Fibroblast of lung (primary cell): ENCODE measurements around the gene THBS4. TPM values are rescaled to one million over a fixed set of nuclear protein-coding genes. Genes with fewer than 3 reads are reported as not detected.

ENCODE experiments used
- DNase-seq, 2 donors: peaks; one replicate each; pipeline versions ENCODE4 v3.0.0 to v3.0.0-alpha.2; 2010; ENCODE audit warnings: low read depth in 2 of 2
- H2AFZ ChIP-seq: 2 replicates; pipeline ENCODE4 v1.5.1; 2012; ENCODE audit warnings: low read length, control low read depth, inconsistent platforms
- H3K27ac ChIP-seq: 2 replicates; pipeline ENCODE4 v1.5.1; 2011; ENCODE audit warnings: low read length, control low read depth; ENCODE audit not compliant: insufficient read depth
- H3K27me3 ChIP-seq: 2 replicates; pipeline ENCODE4 v1.5.1; 2011; ENCODE audit warnings: mild to moderate bottlenecking, low read length; ENCODE audit not compliant: control insufficient read depth, insufficient read depth
- H3K36me3 ChIP-seq: 2 replicates; pipeline ENCODE4 v1.5.1; 2011; ENCODE audit warnings: low read length; ENCODE audit not compliant: control insufficient read depth, insufficient read depth
- H3K4me1 ChIP-seq: 2 replicates; pipeline ENCODE4 v1.5.1; 2011; ENCODE audit warnings: low read length; ENCODE audit not compliant: control insufficient read depth, insufficient read depth; ENCODE audit errors: extremely low read depth
- H3K4me2 ChIP-seq: 2 replicates; pipeline ENCODE4 v1.5.1; 2011; ENCODE audit warnings: low read length, control low read depth; ENCODE audit not compliant: insufficient read depth; ENCODE audit errors: extremely low read depth
- H3K4me3 ChIP-seq, 4 experiments: fragments of 200-600 bp in 1 of 4; sonication (generic) in 1 of 4; replicated peaks in 1 of 4; 2 replicates each; pipeline ENCODE4 v1.5.1; 2011 to 2016; ENCODE audit warnings: low read length in 4 of 4, low read depth in 3 of 4, mild to moderate bottlenecking in 3 of 4, control low read depth in 2 of 4, inconsistent platforms in 1 of 4, mixed read lengths in 1 of 4; ENCODE audit not compliant: insufficient read depth in 1 of 4; ENCODE audit errors: control extremely low read depth in 1 of 4
- H3K79me2 ChIP-seq: 2 replicates; pipeline ENCODE4 v1.5.1; 2012; ENCODE audit warnings: mild to moderate bottlenecking, low read length, inconsistent platforms; ENCODE audit not compliant: control insufficient read depth, insufficient read depth
- H3K9ac ChIP-seq: 2 replicates; pipeline ENCODE4 v1.5.1; 2011; ENCODE audit warnings: mild to moderate bottlenecking, low read length, control low read depth; ENCODE audit not compliant: insufficient read depth
- H3K9me3 ChIP-seq: 2 replicates; pipeline ENCODE4 v1.5.1; 2012; ENCODE audit warnings: low read depth, low read length; ENCODE audit not compliant: control insufficient read depth, insufficient read depth
- H4K20me1 ChIP-seq: 2 replicates; pipeline ENCODE4 v1.5.1; 2011; ENCODE audit warnings: low read length; ENCODE audit not compliant: control insufficient read depth, insufficient read depth; ENCODE audit errors: extremely low read depth
- EZH2 ChIP-seq: IDR thresholded peaks from 2 replicates; pipeline ENCODE4 v1.5.1; 2012; ENCODE audit warnings: low read length, control low read depth, mild to moderate bottlenecking; ENCODE audit errors: missing control alignments
- polyA plus RNA-seq, 2 donors: library from polyadenylated mRNA; depleted of rRNA in 1 of 2; stranded (reverse) in 1 of 2; unstranded in 1 of 2; fragments of >200 nt; gene quantifications; 2 replicates each; pipeline ENCODE4 v1.2.1, GENCODE V29; 2011 to 2012; ENCODE audit warnings: missing spikeins in 1 of 2
- total RNA-seq: library from RNA; depleted of rRNA; stranded (reverse); fragments of >200 nt; gene quantifications from 2 replicates; pipeline ENCODE4 v1.2.1, GENCODE V29; 2014
- TF ChIP-seq, protein P1 (sequence below), 2 donors: IDR thresholded peaks in 1 of 2; conservative IDR thresholded peaks in 1 of 2; 1 replicate in 1 of 2; 2 replicates in 1 of 2; pipeline ENCODE4 v1.5.1; 2011 to 2012; ENCODE audit warnings: low read length in 2 of 2, control low read depth in 1 of 2, inconsistent platforms in 1 of 2, low read depth in 1 of 2, mild to moderate bottlenecking in 1 of 2

The THBS4 gene
- total and polyA plus RNA-seq, 2 donors (not counting 1 experiment from before 2014, with no cell fraction given), result 0.11 to 1.5 TPM

DNA sequence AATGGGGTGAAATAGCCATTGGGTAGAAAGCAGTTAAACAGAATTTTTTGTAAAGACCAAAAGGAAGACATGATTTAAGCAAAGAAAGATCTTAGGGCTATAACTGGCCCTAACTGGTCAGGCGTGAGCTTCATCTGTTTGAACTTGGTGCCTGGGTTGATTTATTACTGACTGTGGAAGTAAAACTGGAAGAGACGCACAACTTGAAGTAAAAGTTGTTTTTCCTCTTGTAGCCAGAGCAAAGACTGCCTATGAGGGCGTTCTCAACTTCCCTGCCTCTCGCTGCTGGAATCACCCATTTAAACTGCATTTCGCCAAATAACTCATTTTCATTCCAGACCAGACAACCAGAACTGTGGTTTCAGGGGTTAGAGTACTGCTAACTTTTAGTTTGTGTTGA, 1.5 kb downstream of the THBS4 start:
- H3K27ac ChIP-seq, result no peak overlapping the region
- H3K9ac ChIP-seq, result no peak overlapping the region
- no peaks in the 10 kb centered on the region for H3K9me3 ChIP-seq
- no peak overlapping the region for H3K4me3 ChIP-seq
- H4K20me1 ChIP-seq, result no peaks in the 10 kb centered on the region
- H3K4me2 ChIP-seq, result no peak overlapping the region
- no peaks in the 10 kb centered on the region for H3K36me3 ChIP-seq
- H2AFZ ChIP-seq, result no peak overlapping the region
- DNase-seq, result no peak
- TF ChIP-seq, protein P1, sequence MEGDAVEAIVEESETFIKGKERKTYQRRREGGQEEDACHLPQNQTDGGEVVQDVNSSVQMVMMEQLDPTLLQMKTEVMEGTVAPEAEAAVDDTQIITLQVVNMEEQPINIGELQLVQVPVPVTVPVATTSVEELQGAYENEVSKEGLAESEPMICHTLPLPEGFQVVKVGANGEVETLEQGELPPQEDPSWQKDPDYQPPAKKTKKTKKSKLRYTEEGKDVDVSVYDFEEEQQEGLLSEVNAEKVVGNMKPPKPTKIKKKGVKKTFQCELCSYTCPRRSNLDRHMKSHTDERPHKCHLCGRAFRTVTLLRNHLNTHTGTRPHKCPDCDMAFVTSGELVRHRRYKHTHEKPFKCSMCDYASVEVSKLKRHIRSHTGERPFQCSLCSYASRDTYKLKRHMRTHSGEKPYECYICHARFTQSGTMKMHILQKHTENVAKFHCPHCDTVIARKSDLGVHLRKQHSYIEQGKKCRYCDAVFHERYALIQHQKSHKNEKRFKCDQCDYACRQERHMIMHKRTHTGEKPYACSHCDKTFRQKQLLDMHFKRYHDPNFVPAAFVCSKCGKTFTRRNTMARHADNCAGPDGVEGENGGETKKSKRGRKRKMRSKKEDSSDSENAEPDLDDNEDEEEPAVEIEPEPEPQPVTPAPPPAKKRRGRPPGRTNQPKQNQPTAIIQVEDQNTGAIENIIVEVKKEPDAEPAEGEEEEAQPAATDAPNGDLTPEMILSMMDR (conservative IDR thresholded peaks at IDR 0.05 in 1 of 2, IDR thresholded peaks at IDR 0.05 in 1 of 2; ENCODE audit: low read depth in 1 of 2, low read length in 2 of 2), result no peak
- no peak for TF ChIP-seq EZH2
- peaks cover 44% of the 10 kb centered on the region for H3K27me3 ChIP-seq
- no peaks in the 10 kb centered on the region for H3K79me2 ChIP-seq
- no peaks in the 10 kb centered on the region for H3K4me1 ChIP-seq

DNA sequence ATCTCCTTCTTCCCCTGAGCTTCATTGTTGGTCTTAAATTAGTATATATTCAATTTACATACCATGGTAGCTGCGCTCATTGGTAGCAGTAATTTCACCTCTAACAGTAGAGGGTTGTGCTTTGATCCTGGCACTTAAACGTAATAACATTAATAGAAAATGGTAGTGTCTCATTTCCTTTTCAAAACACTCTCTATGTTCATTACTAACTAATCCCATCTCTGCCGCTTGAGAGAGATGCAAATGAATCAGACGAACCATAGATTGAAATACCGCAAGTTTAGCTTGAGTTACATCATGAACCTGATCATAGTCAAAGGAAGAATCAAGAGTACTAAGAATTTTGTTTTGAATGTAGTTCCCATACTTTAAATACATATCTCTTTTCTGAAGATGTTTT, 2.2 kb downstream of the THBS4 start:
- H3K9me3 ChIP-seq, result no peaks in the 10 kb centered on the region
- no peaks in the 10 kb centered on the region for H3K4me1 ChIP-seq
- no peak overlapping the region for H3K4me2 ChIP-seq
- H3K79me2 ChIP-seq, result no peaks in the 10 kb centered on the region
- H3K4me3 ChIP-seq, result no peak overlapping the region
- TF ChIP-seq, protein P1 (conservative IDR thresholded peaks at IDR 0.05 in 1 of 2, IDR thresholded peaks at IDR 0.05 in 1 of 2; ENCODE audit: low read depth in 1 of 2, low read length in 2 of 2), result no peak
- no peak overlapping the region for H3K9ac ChIP-seq
- H3K27me3 ChIP-seq, result peaks cover 48% of the 10 kb centered on the region
- H2AFZ ChIP-seq, result no peak overlapping the region
- no peaks in the 10 kb centered on the region for H4K20me1 ChIP-seq
- no peaks in the 10 kb centered on the region for H3K36me3 ChIP-seq
- no peak overlapping the region for H3K27ac ChIP-seq
- DNase-seq, result no peak

DNA sequence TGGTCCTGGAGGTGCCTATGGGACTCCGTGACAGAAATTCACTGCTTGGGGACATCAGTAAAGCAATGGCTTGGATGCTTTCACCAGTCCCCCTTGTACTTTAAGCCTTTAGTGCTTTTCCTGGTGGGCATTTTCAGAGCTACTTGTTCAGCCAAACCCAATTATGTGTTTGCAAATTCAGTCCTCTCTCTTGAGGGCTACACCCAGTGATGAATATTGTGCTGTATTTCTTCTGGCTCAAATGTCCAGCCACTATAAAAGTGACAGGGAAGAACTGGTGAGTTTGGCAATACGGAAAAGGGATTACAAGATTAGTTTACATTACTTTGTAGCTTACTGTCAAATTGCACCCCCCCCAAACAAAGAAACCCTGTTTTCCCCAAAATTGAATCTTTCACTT, 4.5 kb downstream of the THBS4 start:
- H3K27ac ChIP-seq, result no peak overlapping the region
- H3K4me2 ChIP-seq, result no peak overlapping the region
- no peaks in the 10 kb centered on the region for H3K4me1 ChIP-seq
- no peak overlapping the region for H3K4me3 ChIP-seq
- no peak overlapping the region for H2AFZ ChIP-seq
- H3K9me3 ChIP-seq, result no peaks in the 10 kb centered on the region
- no peak for DNase-seq
- H4K20me1 ChIP-seq, result no peaks in the 10 kb centered on the region
- no peak overlapping the region for H3K9ac ChIP-seq
- peaks cover 32% of the 10 kb centered on the region for H3K27me3 ChIP-seq
- no peaks in the 10 kb centered on the region for H3K36me3 ChIP-seq
- no peaks in the 10 kb centered on the region for H3K79me2 ChIP-seq
- TF ChIP-seq, protein P1 (conservative IDR thresholded peaks at IDR 0.05 in 1 of 2, IDR thresholded peaks at IDR 0.05 in 1 of 2; ENCODE audit: low read depth in 1 of 2, low read length in 2 of 2), result no peak
- no peak for TF ChIP-seq EZH2
